ENCODE measurements around the gene ASGR2. TPM values are rescaled to one million over a fixed set of nuclear protein-coding genes. Genes with fewer than 3 reads are reported as not detected.
A peak's percentile ranks its signal among the peaks of the same experiment; 100 is the strongest.

Gene ASGR2
- total and polyA plus RNA-seq, 2 of the 13 experiments (the other 11 are each of a cell fraction or from before 2014, with no cell fraction given): 320 to 754 TPM

GRCh38 chr17:7138800-7139381, 24.3 kb upstream of the ASGR2 start (continued):
- TF ChIP-seq SETDB1 (CRISPR knock-in tag; IDR thresholded peaks at IDR 0.05; ENCODE audit: borderline replicate concordance) (no peak), ZNF672 (CRISPR knock-in tag; IDR thresholded peaks at IDR 0.05) (no peak), IRF2 (CRISPR knock-in tag; IDR thresholded peaks at IDR 0.05) (0 out of 2 replicates have a peak, but pooled peaks have one; percentile 23), ZNF605 (CRISPR knock-in tag; IDR thresholded peaks at IDR 0.05) (0 out of 2 replicates have a peak, but pooled peaks have one; percentile 28), DZIP1 (CRISPR knock-in tag; IDR thresholded peaks at IDR 0.05) (no peak), UBTF (CRISPR knock-in tag; IDR thresholded peaks at IDR 0.05) (peak; percentile 40; the same call in 1 of the 2 replicates), NCOA5 (CRISPR knock-in tag; IDR thresholded peaks at IDR 0.05) (no peak), ZNF609 (CRISPR knock-in tag; IDR thresholded peaks at IDR 0.05; ENCODE audit: borderline replicate concordance) (no peak), ZNF276 (CRISPR knock-in tag; IDR thresholded peaks at IDR 0.05; ENCODE audit: low read depth) (no peak), KDM5B (CRISPR knock-in tag; IDR thresholded peaks at IDR 0.05; ENCODE audit: borderline replicate concordance) (no peak)
- TF ChIP-seq, protein P1, sequence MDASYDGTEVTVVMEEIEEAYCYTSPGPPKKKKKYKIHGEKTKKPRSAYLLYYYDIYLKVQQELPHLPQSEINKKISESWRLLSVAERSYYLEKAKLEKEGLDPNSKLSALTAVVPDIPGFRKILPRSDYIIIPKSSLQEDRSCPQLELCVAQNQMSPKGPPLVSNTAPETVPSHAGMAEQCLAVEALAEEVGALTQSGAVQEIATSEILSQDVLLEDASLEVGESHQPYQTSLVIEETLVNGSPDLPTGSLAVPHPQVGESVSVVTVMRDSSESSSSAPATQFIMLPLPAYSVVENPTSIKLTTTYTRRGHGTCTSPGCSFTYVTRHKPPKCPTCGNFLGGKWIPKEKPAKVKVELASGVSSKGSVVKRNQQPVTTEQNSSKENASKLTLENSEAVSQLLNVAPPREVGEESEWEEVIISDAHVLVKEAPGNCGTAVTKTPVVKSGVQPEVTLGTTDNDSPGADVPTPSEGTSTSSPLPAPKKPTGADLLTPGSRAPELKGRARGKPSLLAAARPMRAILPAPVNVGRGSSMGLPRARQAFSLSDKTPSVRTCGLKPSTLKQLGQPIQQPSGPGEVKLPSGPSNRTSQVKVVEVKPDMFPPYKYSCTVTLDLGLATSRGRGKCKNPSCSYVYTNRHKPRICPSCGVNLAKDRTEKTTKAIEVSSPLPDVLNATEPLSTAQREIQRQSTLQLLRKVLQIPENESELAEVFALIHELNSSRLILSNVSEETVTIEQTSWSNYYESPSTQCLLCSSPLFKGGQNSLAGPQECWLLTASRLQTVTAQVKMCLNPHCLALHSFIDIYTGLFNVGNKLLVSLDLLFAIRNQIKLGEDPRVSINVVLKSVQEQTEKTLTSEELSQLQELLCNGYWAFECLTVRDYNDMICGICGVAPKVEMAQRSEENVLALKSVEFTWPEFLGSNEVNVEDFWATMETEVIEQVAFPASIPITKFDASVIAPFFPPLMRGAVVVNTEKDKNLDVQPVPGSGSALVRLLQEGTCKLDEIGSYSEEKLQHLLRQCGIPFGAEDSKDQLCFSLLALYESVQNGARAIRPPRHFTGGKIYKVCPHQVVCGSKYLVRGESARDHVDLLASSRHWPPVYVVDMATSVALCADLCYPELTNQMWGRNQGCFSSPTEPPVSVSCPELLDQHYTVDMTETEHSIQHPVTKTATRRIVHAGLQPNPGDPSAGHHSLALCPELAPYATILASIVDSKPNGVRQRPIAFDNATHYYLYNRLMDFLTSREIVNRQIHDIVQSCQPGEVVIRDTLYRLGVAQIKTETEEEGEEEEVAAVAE (CRISPR knock-in tag; IDR thresholded peaks at IDR 0.05; ENCODE audit: borderline replicate concordance): no peak
